Prostate gland (tissue), 2 donors: ENCODE results near the gene CELA2B.

ENCODE experiments used
- CTCF ChIP-seq, 4 experiments: fragments of 200-600 bp in 2 of 4; fragments of 450-650 bp in 2 of 4; sonication (generic) in 2 of 4; IDR thresholded peaks; 1 replicate in 3 of 4; 2 replicates in 1 of 4; pipeline ENCODE4 v1.5.1; 2016 to 2019; ENCODE audit warnings: antibody characterized with exemption in 4 of 4, mild to moderate bottlenecking in 2 of 4, moderate library complexity in 2 of 4
- POLR2A ChIP-seq: fragments of 450-650 bp; IDR thresholded peaks from one replicate; pipeline ENCODE4 v1.6.1; 2016; ENCODE audit warnings: antibody characterized with exemption, mild to moderate bottlenecking
- POLR2AphosphoS5 ChIP-seq: sonication (generic); formaldehyde crosslinking; IDR thresholded peaks from one replicate; pipeline ENCODE4 v1.6.1; 2017; ENCODE audit warnings: antibody characterized with exemption

GRCh38 chr1:15444468-15445389, 31.2 kb upstream of the CELA2B start:
- TF ChIP-seq CTCF (IDR thresholded peaks at IDR 0.05) (no peak), POLR2A (no peak), POLR2AphosphoS5 (no peak)
